Upper lobe of right lung (tissue), 1 donor: ENCODE measurements around the gene CRKL. TPM values are rescaled to one million over a fixed set of nuclear protein-coding genes. Genes with fewer than 3 reads are reported as not detected.

Source experiments
- ATAC-seq: fragments of 200-7000 bp; cut with Tn5 transposase; one replicate; pipeline ENCODE4 v1.9.1; 2020; ENCODE audit warnings: mild to moderate bottlenecking, moderate library complexity
- DNase-seq: peaks from one replicate; pipeline ENCODE4 v3.0.0-alpha.2; 2020
- H3K27ac ChIP-seq: fragments of 200-600 bp; one replicate; pipeline ENCODE4 v1.8.0; 2022
- H3K27me3 ChIP-seq: fragments of 200-600 bp; one replicate; pipeline ENCODE4 v1.8.0; 2022; ENCODE audit warnings: mild to moderate bottlenecking
- H3K36me3 ChIP-seq: fragments of 200-600 bp; one replicate; pipeline ENCODE4 v1.8.0; 2022
- H3K4me1 ChIP-seq: fragments of 200-600 bp; one replicate; pipeline ENCODE4 v1.8.0; 2022
- H3K4me3 ChIP-seq: fragments of 200-600 bp; one replicate; pipeline ENCODE4 v1.8.0; 2022; ENCODE audit warnings: mild to moderate bottlenecking
- H3K9me3 ChIP-seq: fragments of 200-600 bp; one replicate; pipeline ENCODE4 v1.8.0; 2022
- CTCF ChIP-seq: fragments of 200-600 bp; IDR thresholded peaks from one replicate; pipeline ENCODE4 v1.8.0; 2022; ENCODE audit warnings: antibody characterized with exemption
- intact Hi-C: fragments of 100-400 bp; cut with DNase I; formaldehyde crosslinking; loops from one replicate; pipeline ENCODE4 v1.11.0; 2022
- total RNA-seq: library from RNA; stranded (reverse); fragmentation: NEBNext Ultra II Directional; extraction: Animal tissue kit (Norgen Biotek cat#: 25700); gene quantifications from one replicate; pipeline ENCODE4 v1.2.1, GENCODE V29; 2021
- donor health status: DM: no; HTN: yes; CAD: no; lungs with severe emphysema.

CRKL gene
- total RNA-seq, 1 donor from 2014 or later, result 60.8 TPM

DNA sequence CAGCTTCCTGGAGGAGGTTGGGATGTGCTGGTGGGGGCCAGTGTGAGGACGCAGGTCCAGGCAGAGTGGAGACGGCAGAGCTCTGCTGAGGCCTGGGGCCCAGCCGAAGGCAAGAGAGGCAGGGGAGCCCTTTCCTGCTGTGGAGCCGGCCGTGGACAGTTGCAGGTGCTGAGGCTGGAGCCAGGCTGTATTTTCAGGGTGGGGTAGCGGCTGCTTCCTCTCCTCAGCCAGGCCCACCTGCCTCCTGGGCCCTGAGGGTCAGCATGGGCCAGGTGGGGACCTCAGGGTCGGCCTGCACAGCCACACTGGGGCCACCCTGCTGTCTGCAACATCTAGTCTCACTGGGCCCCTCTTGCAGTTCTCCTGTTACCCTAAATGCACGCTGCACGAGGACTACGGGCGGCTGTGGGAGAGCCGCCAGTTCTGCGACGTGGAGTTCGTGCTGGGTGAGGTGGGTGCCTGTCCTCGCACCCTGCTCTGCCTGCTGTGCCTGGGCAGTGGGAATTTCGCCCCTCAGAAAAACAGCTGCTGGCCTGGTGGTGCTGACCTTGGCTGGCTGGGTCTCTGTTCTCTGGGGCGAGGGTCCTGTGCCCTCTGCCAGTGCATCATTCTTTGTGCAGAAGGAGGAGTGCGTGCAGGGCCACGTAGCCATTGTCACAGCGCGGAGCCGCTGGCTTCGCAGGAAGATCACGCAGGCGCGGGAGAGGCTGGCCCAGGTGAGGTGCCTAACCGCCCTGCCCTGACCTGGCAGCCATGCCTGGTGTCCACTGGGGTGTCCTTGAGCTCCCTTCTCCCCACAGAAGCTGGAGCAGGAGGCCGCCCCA is 76.3 kb downstream of the CRKL start:
- DNase-seq (no peak), ATAC-seq (no peak)
- no peak for TF ChIP-seq CTCF
- H3K4me1 ChIP-seq, result no peaks in the 10 kb centered on the region
- H3K4me3 ChIP-seq, result no peak overlapping the region
- H3K36me3 ChIP-seq, result peaks cover 50% of the 10 kb centered on the region
- H3K27me3 ChIP-seq, result no peaks in the 10 kb centered on the region
- H3K27ac ChIP-seq, result no peak overlapping the region
- intact Hi-C loops, result no loop called here
- H3K9me3 ChIP-seq, result no peaks in the 10 kb centered on the region

- DNase-seq (no peak), ATAC-seq (no peak)
- no peak overlapping the region for H3K4me3 ChIP-seq
- no peak for TF ChIP-seq CTCF
- no peaks in the 10 kb centered on the region for H3K27me3 ChIP-seq
- H3K4me1 ChIP-seq, result no peaks in the 10 kb centered on the region
- peaks cover 52% of the 10 kb centered on the region for H3K36me3 ChIP-seq
- H3K9me3 ChIP-seq, result no peaks in the 10 kb centered on the region
- no peak overlapping the region for H3K27ac ChIP-seq
- intact Hi-C loops, result no loop called here
Measured at GRCh38 chr22:20994128-20994901, 77.1 kb downstream of the CRKL start.

GRCh38 chr22:20994902-20995241 is 77.7 kb downstream of the CRKL start:
- Histone ChIP-seq H3K36me3 (peaks cover 57% of the 10 kb centered on the region), H3K27ac (no peak overlapping the region), H3K4me3 (no peak overlapping the region), H3K27me3 (no peaks in the 10 kb centered on the region), H3K4me1 (peaks cover 2% of the 10 kb centered on the region), H3K9me3 (no peaks in the 10 kb centered on the region)
- ATAC-seq (no peak), DNase-seq (no peak)
- intact Hi-C loops, result no loop called here
- TF ChIP-seq CTCF, result no peak

GRCh38 chr22:20995329-20996030 is 78.3 kb downstream of the CRKL start:
- no peaks in the 10 kb centered on the region for H3K9me3 ChIP-seq
- no peak overlapping the region for H3K4me3 ChIP-seq
- H3K27ac ChIP-seq, result no peak overlapping the region
- peaks cover 63% of the 10 kb centered on the region for H3K36me3 ChIP-seq
- TF ChIP-seq CTCF, result no peak
- intact Hi-C loops, result no loop called here
- ATAC-seq, result no peak
- no peak for DNase-seq
- H3K27me3 ChIP-seq, result no peaks in the 10 kb centered on the region
- peaks cover 8% of the 10 kb centered on the region for H3K4me1 ChIP-seq

DNA sequence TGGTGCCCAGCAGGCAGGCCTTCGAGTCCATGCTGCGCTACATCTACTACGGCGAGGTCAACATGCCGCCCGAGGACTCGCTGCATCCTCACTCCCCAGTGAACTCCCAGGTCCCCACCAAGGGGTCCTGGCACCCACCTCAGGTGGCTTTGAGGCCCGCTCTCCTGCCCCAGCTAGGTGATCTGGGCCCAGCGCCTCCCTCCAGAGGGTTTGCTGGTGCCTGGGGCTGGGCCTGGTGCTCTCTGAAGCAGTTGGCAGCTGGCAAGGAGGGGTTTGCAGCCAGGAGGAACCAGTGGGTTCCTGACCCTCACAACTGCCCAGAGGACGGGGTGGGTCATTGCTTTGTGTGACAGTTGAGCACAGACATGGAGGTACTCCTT is 78.8 kb downstream of the CRKL start:
- ATAC-seq, result no peak
- Histone ChIP-seq H3K4me1 (peaks cover 14% of the 10 kb centered on the region), H3K9me3 (no peaks in the 10 kb centered on the region), H3K36me3 (peaks cover 63% of the 10 kb centered on the region), H3K27ac (no peak overlapping the region), H3K27me3 (no peaks in the 10 kb centered on the region), H3K4me3 (no peak overlapping the region)
- intact Hi-C loops, result no loop called here
- DNase-seq, result no peak
- TF ChIP-seq CTCF, result no peak
